Chondrocyte (in vitro differentiated cells): ENCODE results near the gene MYH11. TPM values are rescaled to one million over a fixed set of nuclear protein-coding genes. Genes with fewer than 3 reads are reported as not detected.
"Not testable (repeated sequence)": the region's sequence is repeated elsewhere in the genome, so short reads cannot be mapped to it uniquely, and the experiment has no call there.

Experiments
- DNase-seq: peaks from one replicate; pipeline ENCODE4 v3.0.0; 2021; ENCODE audit warnings: mixed read lengths, low spot score
- H3K27ac Mint-ChIP-seq: one replicate; pipeline ENCODE4 v1.8.0; 2021; ENCODE audit warnings: mild to moderate bottlenecking, moderate library complexity, mixed read lengths; ENCODE audit not compliant: unreplicated experiment
- H3K27me3 Mint-ChIP-seq: 2 replicates; pipeline ENCODE4 v1.8.0; 2021; ENCODE audit warnings: low read depth, mixed read lengths
- H3K36me3 Mint-ChIP-seq: 2 replicates; pipeline ENCODE4 v1.8.0; 2021; ENCODE audit warnings: low read depth, mixed read lengths
- H3K4me1 Mint-ChIP-seq: 2 replicates; pipeline ENCODE4 v1.8.0; 2021; ENCODE audit warnings: low read depth, mild to moderate bottlenecking, mixed read lengths
- H3K4me3 Mint-ChIP-seq: one replicate; pipeline ENCODE4 v1.8.0; 2021; ENCODE audit warnings: mild to moderate bottlenecking, moderate library complexity, mixed read lengths; ENCODE audit not compliant: unreplicated experiment
- H3K9me3 Mint-ChIP-seq: 2 replicates; pipeline ENCODE4 v1.8.0; 2021; ENCODE audit warnings: low read depth, mixed read lengths
- CTCF ChIP-seq: fragments of 200-600 bp; sonication (generic); IDR thresholded peaks from 2 replicates; pipeline ENCODE4 v1.5.0; 2021; ENCODE audit warnings: antibody characterized with exemption, mild to moderate bottlenecking, moderate library complexity
- total RNA-seq: library from RNA; stranded (reverse); gene quantifications from 3 replicates; pipeline ENCODE4 v1.2.1, GENCODE V29; 2021

MYH11 gene
- total RNA-seq, 1 donor from 2014 or later, result 58.3 TPM

- no peak for TF ChIP-seq CTCF
Observed at GRCh38 chr16:15817446-15817845, 39.4 kb downstream of the MYH11 start.

GRCh38 chr16:15816228-15816627 lies 40.6 kb downstream of the MYH11 start:
- DNase-seq, result no peak
- Mint-ChIP-seq H3K4me1 (peaks cover 25% of the 10 kb centered on the region), H3K4me3 (no peak overlapping the region), H3K27ac (no peak overlapping the region), H3K36me3 (peaks cover 15% of the 10 kb centered on the region), H3K9me3 (peaks cover 14% of the 10 kb centered on the region), H3K27me3 (no peaks in the 10 kb centered on the region)
- TF ChIP-seq CTCF, result no peak

More at GRCh38 chr16:15817446-15817845, 39.4 kb downstream of the MYH11 start:
- no peaks in the 10 kb centered on the region for H3K27me3 Mint-ChIP-seq
- H3K4me1 Mint-ChIP-seq, result peaks cover 13% of the 10 kb centered on the region
- no peak overlapping the region for H3K27ac Mint-ChIP-seq
- H3K36me3 Mint-ChIP-seq, result peaks cover 15% of the 10 kb centered on the region
- DNase-seq, result peak; percentile 2
- peaks cover 14% of the 10 kb centered on the region for H3K9me3 Mint-ChIP-seq
- no peak overlapping the region for H3K4me3 Mint-ChIP-seq

GRCh38 chr16:15812401-15812750 lies 44.5 kb downstream of the MYH11 start:
- not testable (repeated sequence) for H3K27me3 Mint-ChIP-seq, DNase-seq, H3K4me3 Mint-ChIP-seq
- peaks cover 57% of the 10 kb centered on the region for H3K4me1 Mint-ChIP-seq
- peaks cover 11% of the 10 kb centered on the region for H3K36me3 Mint-ChIP-seq
- peaks cover 14% of the 10 kb centered on the region for H3K9me3 Mint-ChIP-seq
- H3K27ac Mint-ChIP-seq, result peak overlapping the region; percentile 95

GRCh38 chr16:15811481-15812400 lies 45.1 kb downstream of the MYH11 start:
- Mint-ChIP-seq H3K27ac (peak overlapping the region; percentile 95), H3K4me3 (no peak overlapping the region), H3K27me3 (no peaks in the 10 kb centered on the region), H3K4me1 (peaks cover 64% of the 10 kb centered on the region), H3K36me3 (peaks cover 11% of the 10 kb centered on the region), H3K9me3 (peaks cover 14% of the 10 kb centered on the region)
- peak; percentile 54 for TF ChIP-seq CTCF
- no peak for DNase-seq

GRCh38 chr16:15810949-15811348 lies 45.9 kb downstream of the MYH11 start:
- Mint-ChIP-seq H3K9me3 (peaks cover 7% of the 10 kb centered on the region), H3K4me1 (peaks cover 70% of the 10 kb centered on the region), H3K36me3 (peaks cover 4% of the 10 kb centered on the region), H3K4me3 (no peak overlapping the region), H3K27me3 (no peaks in the 10 kb centered on the region), H3K27ac (peak overlapping the region; percentile 95)
- no peak for TF ChIP-seq CTCF
- no peak for DNase-seq
